HL-60/S4 treated with phorbol 12-myristate 13-acetate at 8.2 ng/mL for 4 days and 3 days (cell line): Measurements from ENCODE around the gene APOL2.
"Not testable (repeated sequence)": the region's sequence is repeated elsewhere in the genome, so short reads cannot be mapped to it uniquely, and the experiment has no call there.

Source experiments
- in situ Hi-C: fragments of 300-500 bp; cut with MboI; formaldehyde crosslinking; loops from 2 replicates; pipeline ENCODE4 v1.15.0; 2022; ENCODE audit warnings: low sequenced_read_pairs

The APOL2 gene

GRCh38 chr22:36223504-36223903 lies 15.8 kb downstream of the APOL2 start:
- in situ Hi-C loops, result no loop called here

- in situ Hi-C loops, result no loop called here
These were observed 16.4 kb downstream of the APOL2 start for GRCh38 chr22:36222887-36223450.

GRCh38 chr22:36221799-36222751 lies 17.3 kb downstream of the APOL2 start:
- in situ Hi-C loops, result no loop called here

- in situ Hi-C loops, result no loop called here
These were observed 18.8 kb downstream of the APOL2 start for GRCh38 chr22:36220451-36220921.

- in situ Hi-C loops, result no loop called here
These were observed 20.6 kb downstream of the APOL2 start for GRCh38 chr22:36218648-36219193.

- in situ Hi-C loops, result no loop called here
These were observed 23.3 kb downstream of the APOL2 start for GRCh38 chr22:36215981-36216380.

GRCh38 chr22:36213586-36213985 lies 25.7 kb downstream of the APOL2 start:
- in situ Hi-C loops, result no loop called here

GRCh38 chr22:36212901-36213300 lies 26.4 kb downstream of the APOL2 start:
- in situ Hi-C loops, result no loop called here

- in situ Hi-C loops, result no loop called here
These were observed 28.0 kb downstream of the APOL2 start for GRCh38 chr22:36211237-36211861.

- in situ Hi-C loops, result no loop called here
These were observed 29.1 kb downstream of the APOL2 start for GRCh38 chr22:36210224-36210623.

- in situ Hi-C loops, result not testable (repeated sequence)
These were observed 29.8 kb downstream of the APOL2 start for GRCh38 chr22:36209488-36209908.

GRCh38 chr22:36208914-36209313 lies 30.4 kb downstream of the APOL2 start:
- in situ Hi-C loops, result no loop called here

GRCh38 chr22:36208162-36208765 lies 31.1 kb downstream of the APOL2 start:
- in situ Hi-C loops, result no loop called here

GRCh38 chr22:36206255-36206654 lies 33.1 kb downstream of the APOL2 start:
- in situ Hi-C loops, result no loop called here

GRCh38 chr22:36205573-36205972 lies 33.8 kb downstream of the APOL2 start:
- in situ Hi-C loops, result not testable (repeated sequence)

- in situ Hi-C loops, result no loop called here
These were observed 34.7 kb downstream of the APOL2 start for GRCh38 chr22:36204632-36205015.

- in situ Hi-C loops, result no loop called here
These were observed 35.2 kb downstream of the APOL2 start for GRCh38 chr22:36204001-36204631.

- in situ Hi-C loops, result not testable (repeated sequence)
These were observed 35.9 kb downstream of the APOL2 start for GRCh38 chr22:36203441-36203840.

GRCh38 chr22:36202906-36203305 lies 36.4 kb downstream of the APOL2 start:
- in situ Hi-C loops, result not testable (repeated sequence)

- in situ Hi-C loops, result no loop called here
These were observed 37.6 kb downstream of the APOL2 start, which contains the start of gene APOL4 for GRCh38 chr22:36201630-36202319. TSS of gene APOL4 (minus strand) at chr22:36201809. CDS start at chr22:36201734, 75 bp downstream.
